Measurements from ENCODE around the gene LINS1. TPM values are rescaled to one million over a fixed set of nuclear protein-coding genes. Genes with fewer than 3 reads are reported as not detected.

LINS1 gene
- total and polyA plus RNA-seq, 2 experiments from 2014 or later, result 11.7 to 15.4 TPM

DNA sequence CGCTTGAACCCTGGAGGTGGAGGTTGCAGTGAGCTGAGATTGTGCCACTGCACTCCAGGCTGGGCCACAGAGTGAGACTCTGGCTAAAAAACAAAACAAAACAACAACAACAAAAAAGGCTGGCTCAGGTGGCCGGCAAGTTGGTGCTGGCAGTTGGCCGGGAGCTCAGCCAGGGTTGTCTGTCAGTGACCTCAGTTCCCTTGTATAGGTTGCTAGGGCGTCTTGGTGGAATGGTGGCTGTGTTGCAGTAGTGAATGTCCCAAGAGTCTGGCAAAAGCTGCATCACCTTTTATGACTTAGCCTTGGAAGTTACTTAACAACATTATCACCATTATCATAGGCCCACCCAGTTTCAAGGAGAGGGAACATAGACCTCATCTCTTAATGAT lies 41.0 kb upstream of the LINS1 start (continued):
- TF ChIP-seq, protein P1, sequence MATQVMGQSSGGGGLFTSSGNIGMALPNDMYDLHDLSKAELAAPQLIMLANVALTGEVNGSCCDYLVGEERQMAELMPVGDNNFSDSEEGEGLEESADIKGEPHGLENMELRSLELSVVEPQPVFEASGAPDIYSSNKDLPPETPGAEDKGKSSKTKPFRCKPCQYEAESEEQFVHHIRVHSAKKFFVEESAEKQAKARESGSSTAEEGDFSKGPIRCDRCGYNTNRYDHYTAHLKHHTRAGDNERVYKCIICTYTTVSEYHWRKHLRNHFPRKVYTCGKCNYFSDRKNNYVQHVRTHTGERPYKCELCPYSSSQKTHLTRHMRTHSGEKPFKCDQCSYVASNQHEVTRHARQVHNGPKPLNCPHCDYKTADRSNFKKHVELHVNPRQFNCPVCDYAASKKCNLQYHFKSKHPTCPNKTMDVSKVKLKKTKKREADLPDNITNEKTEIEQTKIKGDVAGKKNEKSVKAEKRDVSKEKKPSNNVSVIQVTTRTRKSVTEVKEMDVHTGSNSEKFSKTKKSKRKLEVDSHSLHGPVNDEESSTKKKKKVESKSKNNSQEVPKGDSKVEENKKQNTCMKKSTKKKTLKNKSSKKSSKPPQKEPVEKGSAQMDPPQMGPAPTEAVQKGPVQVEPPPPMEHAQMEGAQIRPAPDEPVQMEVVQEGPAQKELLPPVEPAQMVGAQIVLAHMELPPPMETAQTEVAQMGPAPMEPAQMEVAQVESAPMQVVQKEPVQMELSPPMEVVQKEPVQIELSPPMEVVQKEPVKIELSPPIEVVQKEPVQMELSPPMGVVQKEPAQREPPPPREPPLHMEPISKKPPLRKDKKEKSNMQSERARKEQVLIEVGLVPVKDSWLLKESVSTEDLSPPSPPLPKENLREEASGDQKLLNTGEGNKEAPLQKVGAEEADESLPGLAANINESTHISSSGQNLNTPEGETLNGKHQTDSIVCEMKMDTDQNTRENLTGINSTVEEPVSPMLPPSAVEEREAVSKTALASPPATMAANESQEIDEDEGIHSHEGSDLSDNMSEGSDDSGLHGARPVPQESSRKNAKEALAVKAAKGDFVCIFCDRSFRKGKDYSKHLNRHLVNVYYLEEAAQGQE (IDR thresholded peaks at IDR 0.05; ENCODE audit: unreplicated experiment), result no peak
- no peak for TF ChIP-seq JUNB (IDR thresholded peaks at IDR 0.05; ENCODE audit: unreplicated experiment)

DNA sequence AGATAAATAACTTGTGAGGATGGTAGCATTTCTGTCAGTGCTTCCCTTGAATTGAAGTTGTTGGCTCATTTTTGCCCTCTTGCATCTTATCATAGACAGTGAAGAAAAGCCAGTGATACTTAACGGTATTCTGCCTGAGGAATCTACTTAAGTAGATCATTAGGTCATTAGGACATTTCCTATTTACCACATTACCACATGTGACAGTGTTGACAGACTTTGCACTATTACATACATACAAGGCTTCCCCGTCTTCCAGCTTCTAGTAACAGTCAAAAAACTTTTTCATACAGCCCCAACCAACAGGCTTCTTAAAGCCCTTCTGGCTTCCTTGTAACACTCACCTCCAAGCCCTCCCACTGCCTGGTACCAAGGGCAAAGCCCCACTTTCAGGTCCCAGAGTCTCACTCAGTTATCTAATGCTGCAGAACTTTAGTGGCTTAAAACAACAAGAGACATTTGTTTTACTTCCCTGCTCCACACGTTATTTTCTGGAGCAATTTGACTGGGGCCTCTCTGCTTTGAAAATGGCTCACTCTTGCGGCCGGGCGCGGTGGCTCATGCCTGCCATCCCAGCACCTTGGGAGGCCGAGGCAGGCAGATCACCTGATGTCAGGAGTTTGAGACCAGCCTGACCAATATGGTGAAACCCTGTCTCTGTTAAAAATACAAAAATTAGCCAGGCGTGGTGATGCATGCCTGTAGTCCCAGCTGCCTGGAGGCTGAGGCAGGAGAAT lies 40.4 kb upstream of the LINS1 start:
- H3K27ac ChIP-seq (ENCODE audit: low read depth), result no peak overlapping the region
- no peaks in the 10 kb centered on the region for H3F3A ChIP-seq (replicated peaks; ENCODE audit: low read depth)
- H3K9me2 ChIP-seq (ENCODE audit: insufficient read depth), result no peaks in the 10 kb centered on the region
- H3K4me1 ChIP-seq (ENCODE audit: insufficient read depth), result no peaks in the 10 kb centered on the region
- Mint-ChIP-seq H3K9me3 (no peaks in the 10 kb centered on the region), H3K4me3 (no peak overlapping the region), H3K4me1 (peaks cover 5% of the 10 kb centered on the region; the same call in 2 of the 3 replicates), H3K27ac (no peak overlapping the region), H3K27me3 (ENCODE audit: insufficient read depth, low read depth, poor library complexity) (no peaks in the 10 kb centered on the region), H3K36me3 (ENCODE audit: low read depth) (no peaks in the 10 kb centered on the region)
- DNase-seq (ENCODE audit: low spot score) (no peak), ATAC-seq (no peak)
- TF ChIP-seq, protein P2, sequence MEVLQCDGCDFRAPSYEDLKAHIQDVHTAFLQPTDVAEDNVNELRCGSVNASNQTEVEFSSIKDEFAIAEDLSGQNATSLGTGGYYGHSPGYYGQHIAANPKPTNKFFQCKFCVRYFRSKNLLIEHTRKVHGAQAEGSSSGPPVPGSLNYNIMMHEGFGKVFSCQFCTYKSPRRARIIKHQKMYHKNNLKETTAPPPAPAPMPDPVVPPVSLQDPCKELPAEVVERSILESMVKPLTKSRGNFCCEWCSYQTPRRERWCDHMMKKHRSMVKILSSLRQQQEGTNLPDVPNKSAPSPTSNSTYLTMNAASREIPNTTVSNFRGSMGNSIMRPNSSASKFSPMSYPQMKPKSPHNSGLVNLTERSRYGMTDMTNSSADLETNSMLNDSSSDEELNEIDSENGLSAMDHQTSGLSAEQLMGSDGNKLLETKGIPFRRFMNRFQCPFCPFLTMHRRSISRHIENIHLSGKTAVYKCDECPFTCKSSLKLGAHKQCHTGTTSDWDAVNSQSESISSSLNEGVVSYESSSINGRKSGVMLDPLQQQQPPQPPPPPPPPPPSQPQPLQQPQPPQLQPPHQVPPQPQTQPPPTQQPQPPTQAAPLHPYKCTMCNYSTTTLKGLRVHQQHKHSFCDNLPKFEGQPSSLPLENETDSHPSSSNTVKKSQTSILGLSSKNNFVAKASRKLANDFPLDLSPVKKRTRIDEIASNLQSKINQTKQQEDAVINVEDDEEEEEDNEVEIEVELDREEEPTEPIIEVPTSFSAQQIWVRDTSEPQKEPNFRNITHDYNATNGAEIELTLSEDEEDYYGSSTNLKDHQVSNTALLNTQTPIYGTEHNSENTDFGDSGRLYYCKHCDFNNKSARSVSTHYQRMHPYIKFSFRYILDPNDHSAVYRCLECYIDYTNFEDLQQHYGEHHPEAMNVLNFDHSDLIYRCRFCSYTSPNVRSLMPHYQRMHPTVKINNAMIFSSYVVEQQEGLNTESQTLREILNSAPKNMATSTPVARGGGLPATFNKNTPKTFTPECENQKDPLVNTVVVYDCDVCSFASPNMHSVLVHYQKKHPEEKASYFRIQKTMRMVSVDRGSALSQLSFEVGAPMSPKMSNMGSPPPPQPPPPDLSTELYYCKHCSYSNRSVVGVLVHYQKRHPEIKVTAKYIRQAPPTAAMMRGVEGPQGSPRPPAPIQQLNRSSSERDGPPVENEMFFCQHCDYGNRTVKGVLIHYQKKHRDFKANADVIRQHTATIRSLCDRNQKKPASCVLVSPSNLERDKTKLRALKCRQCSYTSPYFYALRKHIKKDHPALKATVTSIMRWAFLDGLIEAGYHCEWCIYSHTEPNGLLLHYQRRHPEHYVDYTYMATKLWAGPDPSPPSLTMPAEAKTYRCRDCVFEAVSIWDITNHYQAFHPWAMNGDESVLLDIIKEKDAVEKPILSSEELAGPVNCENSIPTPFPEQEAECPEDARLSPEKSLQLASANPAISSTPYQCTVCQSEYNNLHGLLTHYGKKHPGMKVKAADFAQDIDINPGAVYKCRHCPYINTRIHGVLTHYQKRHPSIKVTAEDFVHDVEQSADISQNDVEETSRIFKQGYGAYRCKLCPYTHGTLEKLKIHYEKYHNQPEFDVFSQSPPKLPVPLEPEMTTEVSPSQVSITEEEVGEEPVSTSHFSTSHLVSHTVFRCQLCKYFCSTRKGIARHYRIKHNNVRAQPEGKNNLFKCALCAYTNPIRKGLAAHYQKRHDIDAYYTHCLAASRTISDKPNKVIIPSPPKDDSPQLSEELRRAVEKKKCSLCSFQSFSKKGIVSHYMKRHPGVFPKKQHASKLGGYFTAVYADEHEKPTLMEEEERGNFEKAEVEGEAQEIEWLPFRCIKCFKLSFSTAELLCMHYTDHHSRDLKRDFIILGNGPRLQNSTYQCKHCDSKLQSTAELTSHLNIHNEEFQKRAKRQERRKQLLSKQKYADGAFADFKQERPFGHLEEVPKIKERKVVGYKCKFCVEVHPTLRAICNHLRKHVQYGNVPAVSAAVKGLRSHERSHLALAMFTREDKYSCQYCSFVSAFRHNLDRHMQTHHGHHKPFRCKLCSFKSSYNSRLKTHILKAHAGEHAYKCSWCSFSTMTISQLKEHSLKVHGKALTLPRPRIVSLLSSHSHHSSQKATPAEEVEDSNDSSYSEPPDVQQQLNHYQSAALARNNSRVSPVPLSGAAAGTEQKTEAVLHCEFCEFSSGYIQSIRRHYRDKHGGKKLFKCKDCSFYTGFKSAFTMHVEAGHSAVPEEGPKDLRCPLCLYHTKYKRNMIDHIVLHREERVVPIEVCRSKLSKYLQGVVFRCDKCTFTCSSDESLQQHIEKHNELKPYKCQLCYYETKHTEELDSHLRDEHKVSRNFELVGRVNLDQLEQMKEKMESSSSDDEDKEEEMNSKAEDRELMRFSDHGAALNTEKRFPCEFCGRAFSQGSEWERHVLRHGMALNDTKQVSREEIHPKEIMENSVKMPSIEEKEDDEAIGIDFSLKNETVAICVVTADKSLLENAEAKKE (CRISPR knock-in tag; IDR thresholded peaks at IDR 0.05), result no peak
- TF ChIP-seq ZNF331 (CRISPR knock-in tag; IDR thresholded peaks at IDR 0.05; ENCODE audit: low read depth), result no peak
- H4K20me1 ChIP-seq (replicated peaks; ENCODE audit: insufficient read depth), result peaks cover 6% of the 10 kb centered on the region
- H3K4me2 ChIP-seq, result no peak overlapping the region
- H3K36me3 ChIP-seq (ENCODE audit: insufficient read depth), result no peaks in the 10 kb centered on the region
- H2AFZ ChIP-seq, result no peak overlapping the region
- no peak overlapping the region for H3K4me3 ChIP-seq
- H3K27me3 ChIP-seq (ENCODE audit: insufficient read depth), result no peaks in the 10 kb centered on the region
- peaks cover 70% of the 10 kb centered on the region for H3K79me2 ChIP-seq (replicated peaks; ENCODE audit: insufficient read depth)
